Fibroblast of villous mesenchyme (primary cell): Measurements from ENCODE around the gene BPIFB1. TPM values are rescaled to one million over a fixed set of nuclear protein-coding genes. Genes with fewer than 3 reads are reported as not detected.

ENCODE experiments used
- DNase-seq: peaks from one replicate; pipeline ENCODE4 v3.0.0-alpha.2; 2010; ENCODE audit warnings: low read depth
- H3K4me3 ChIP-seq: 2 replicates; pipeline ENCODE4 v1.5.1; 2011; ENCODE audit warnings: low read depth, mild to moderate bottlenecking, low read length
- total RNA-seq: library from RNA; depleted of rRNA; stranded (reverse); fragments of >200 nt; gene quantifications from 2 replicates; pipeline ENCODE4 v1.2.3, GENCODE V29; 2012
- TF ChIP-seq, protein P1 (sequence below): IDR thresholded peaks from 2 replicates; pipeline ENCODE4 v1.5.1; 2012; ENCODE audit warnings: low read depth, mild to moderate bottlenecking, low read length; ENCODE audit not compliant: insufficient read depth

BPIFB1 gene
- total RNA-seq, 1 donor = not detected

DNA sequence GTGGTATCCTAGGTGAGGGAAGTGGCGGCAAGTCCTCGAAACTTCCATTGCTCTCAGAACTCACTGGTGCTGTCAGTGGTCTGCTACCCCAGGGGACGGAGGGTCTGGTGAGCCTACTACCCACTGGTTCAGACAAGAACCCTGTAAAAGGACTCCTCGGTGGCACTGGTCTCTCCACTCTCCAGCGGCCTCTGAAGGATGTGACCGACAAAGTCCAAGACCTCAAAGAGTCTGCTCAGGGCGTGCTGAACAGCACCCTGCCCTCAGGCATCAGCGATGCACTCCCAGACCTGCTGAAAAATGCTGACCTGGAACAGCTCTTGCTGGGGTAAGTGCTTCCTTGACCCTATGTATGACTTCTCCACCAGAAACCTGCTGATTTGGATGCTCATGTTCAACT lies 66.5 kb downstream of the BPIFB1 start:
- H3K4me3 ChIP-seq = no peak overlapping the region
- TF ChIP-seq, protein P1, sequence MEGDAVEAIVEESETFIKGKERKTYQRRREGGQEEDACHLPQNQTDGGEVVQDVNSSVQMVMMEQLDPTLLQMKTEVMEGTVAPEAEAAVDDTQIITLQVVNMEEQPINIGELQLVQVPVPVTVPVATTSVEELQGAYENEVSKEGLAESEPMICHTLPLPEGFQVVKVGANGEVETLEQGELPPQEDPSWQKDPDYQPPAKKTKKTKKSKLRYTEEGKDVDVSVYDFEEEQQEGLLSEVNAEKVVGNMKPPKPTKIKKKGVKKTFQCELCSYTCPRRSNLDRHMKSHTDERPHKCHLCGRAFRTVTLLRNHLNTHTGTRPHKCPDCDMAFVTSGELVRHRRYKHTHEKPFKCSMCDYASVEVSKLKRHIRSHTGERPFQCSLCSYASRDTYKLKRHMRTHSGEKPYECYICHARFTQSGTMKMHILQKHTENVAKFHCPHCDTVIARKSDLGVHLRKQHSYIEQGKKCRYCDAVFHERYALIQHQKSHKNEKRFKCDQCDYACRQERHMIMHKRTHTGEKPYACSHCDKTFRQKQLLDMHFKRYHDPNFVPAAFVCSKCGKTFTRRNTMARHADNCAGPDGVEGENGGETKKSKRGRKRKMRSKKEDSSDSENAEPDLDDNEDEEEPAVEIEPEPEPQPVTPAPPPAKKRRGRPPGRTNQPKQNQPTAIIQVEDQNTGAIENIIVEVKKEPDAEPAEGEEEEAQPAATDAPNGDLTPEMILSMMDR = no peak
- no peak for DNase-seq

DNA sequence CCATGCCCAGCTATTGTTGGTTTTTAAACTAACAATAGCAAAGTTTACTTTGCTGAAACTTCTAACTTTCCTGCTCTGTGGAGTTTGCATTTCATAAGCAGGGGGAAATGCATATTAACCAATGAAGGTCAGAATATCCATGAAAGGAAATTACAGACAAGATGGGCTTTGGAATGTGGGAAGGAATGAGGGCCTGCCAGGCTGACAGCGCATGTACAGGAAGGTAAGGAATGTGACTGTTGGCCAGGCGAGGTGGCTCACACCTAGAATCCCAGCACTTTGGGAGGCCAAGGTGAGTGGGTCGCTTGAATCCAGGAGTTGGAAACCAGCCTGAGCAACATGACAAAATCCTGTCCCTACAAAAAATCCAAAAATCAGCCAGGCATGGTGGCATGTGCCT lies 68.7 kb downstream of the BPIFB1 start:
- H3K4me3 ChIP-seq = no peak overlapping the region
- DNase-seq = no peak
- TF ChIP-seq, protein P1 = no peak

DNA sequence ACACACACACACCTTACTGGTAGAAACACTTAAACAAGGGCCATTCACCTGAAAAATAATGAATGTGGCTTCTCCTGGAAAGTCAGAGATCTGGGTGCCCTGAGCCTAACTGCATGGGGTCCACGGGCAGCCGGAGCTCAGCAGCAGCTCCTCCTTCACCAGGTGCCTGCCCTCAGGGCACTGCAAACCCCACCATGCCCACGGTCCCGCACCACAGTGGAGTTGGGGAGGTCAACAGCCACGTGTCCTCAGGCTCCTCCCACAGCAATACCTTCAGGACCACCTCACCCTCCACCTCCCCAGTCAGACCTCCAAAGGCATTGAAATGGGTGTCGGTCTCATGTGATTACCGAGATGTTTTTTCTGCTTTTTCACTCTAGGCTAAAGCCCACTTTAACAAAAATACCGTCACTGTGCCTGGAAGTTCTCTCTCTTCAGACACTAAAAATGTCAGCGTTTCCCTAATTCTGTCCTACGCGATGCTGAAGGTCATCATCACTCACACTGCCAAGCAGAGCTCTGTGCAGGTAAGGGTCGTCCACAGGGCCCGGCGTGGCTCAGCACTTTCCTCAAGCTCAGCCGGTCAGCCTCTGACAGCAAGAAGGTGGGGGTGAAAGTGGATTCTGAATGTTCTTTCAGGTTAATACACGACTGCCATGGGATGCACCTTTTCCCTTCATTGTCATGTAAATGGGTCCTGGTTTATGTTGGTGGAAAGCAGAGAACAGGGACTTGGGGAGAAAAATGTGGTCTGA lies 69.4 kb downstream of the BPIFB1 start:
- TF ChIP-seq, protein P1 = no peak
- no peak for DNase-seq
- H3K4me3 ChIP-seq = no peak overlapping the region

DNA sequence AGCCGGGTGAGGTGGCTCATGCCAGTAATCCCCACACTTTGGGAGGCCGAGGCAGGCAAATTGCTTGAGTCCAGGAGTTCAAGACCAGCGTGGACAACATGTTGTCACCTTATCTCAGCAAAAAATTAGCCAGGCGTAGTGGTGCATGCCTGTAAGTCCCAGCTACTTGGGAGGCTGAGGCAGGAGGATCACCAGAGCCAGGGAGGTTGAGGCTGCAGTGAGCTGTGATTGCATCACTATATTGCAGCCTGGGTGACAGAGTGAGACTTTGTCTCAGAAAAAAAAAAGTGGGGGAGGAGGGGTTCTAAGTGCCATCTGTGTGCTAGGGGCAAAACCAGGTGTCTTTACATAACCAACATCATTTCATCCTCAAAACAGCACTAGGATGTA lies 70.0 kb downstream of the BPIFB1 start:
- no peak for DNase-seq
- no peak overlapping the region for H3K4me3 ChIP-seq
- TF ChIP-seq, protein P1 = no peak

Other genes starting within 250 kb of the BPIFB1 start
- gene BPIFB3, start 229.3 kb upstream of the BPIFB1 start, total RNA-seq = not detected in 2 replicates
- gene BPIFB4, start 203.6 kb upstream of the BPIFB1 start, total RNA-seq = not detected in 2 replicates
- not detected in 2 replicates for gene BPIFA2, start 115.1 kb upstream of the BPIFB1 start, total RNA-seq
- gene BPIFA3, start 65.9 kb upstream of the BPIFB1 start, total RNA-seq = not detected in 2 replicates
- not detected in 2 replicates for gene BPIFA1, start 47.2 kb upstream of the BPIFB1 start, total RNA-seq
- 19.3 and 22.5 TPM in 2 replicates for gene CDK5RAP1, start 118.3 kb downstream of the BPIFB1 start, total RNA-seq
- gene SNTA1, start 160.5 kb downstream of the BPIFB1 start, total RNA-seq = 6.0 and 20.3 TPM in 2 replicates
- gene CBFA2T2, start 206.9 kb downstream of the BPIFB1 start, total RNA-seq = 4.8 and 5.6 TPM in 2 replicates